ENCODE measurements around the gene CALY. TPM values are rescaled to one million over a fixed set of nuclear protein-coding genes. Genes with fewer than 3 reads are reported as not detected.

The CALY gene
- total RNA-seq, 1 experiment from 2014 or later = not detected

DNA sequence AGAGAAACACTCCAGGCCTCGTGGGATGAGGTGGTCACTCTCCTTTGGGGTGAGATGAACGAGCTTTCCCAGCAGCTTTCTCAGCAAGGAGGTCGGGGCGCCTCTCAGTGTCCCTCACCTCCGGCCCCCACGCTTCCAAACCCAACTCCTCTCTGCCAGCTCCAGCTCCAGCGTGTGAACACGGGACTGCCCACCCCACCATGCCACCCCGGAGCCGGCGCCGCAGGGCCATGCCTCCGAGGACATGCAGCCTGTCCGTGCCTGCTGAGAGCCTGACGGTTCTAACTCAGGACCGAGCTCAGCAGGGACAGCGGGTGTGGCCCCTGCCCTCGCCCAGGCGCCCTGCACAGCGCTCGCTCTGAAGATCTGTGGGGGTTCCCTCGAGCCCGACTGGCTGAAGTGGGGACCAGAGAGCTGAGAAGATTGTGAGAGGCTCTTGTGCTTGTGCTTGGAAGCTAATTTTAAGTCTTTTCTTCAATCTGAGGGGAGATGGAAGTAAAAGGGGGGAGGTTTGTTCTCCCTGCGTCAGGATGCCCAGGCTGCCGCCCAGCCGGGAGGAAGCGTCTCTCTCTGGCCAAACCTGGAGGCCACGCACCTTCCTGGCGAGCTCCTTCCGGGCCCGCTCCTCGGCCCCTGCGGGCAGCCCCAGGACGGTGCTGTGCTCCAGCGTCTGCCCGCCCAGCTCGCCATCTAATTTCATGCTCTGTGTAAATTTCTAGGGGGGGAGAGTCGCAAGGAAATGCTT is 54.9 kb downstream of the CALY start:
- Histone ChIP-seq H3K4me3 (ENCODE audit: low read depth, low read length, poor library complexity, severe bottlenecking) (no peak overlapping the region), H3K36me3 (ENCODE audit: insufficient read depth, low read length, poor library complexity, severe bottlenecking) (peaks cover 33% of the 10 kb centered on the region), H3K27ac (ENCODE audit: low read depth, low read length, poor library complexity, severe bottlenecking) (no peak overlapping the region), H3K9me3 (ENCODE audit: low read depth, low read length, poor library complexity, severe bottlenecking) (no peaks in the 10 kb centered on the region), H3K4me1 (ENCODE audit: insufficient read depth, low read length, poor library complexity, severe bottlenecking) (no peaks in the 10 kb centered on the region), H3K27me3 (replicated peaks; ENCODE audit: insufficient read depth, low read depth, low read length, poor library complexity) (no peaks in the 10 kb centered on the region)
- intact Hi-C loops (cut with micrococcal nuclease; ENCODE audit: unreplicated experiment) = no loop called here
- ChIA-PET POLR2A (ENCODE audit: low non-redundant PET) (no interaction called here), CTCF (no interaction called here)
- BruUV-seq (replicated peaks) = no TSS peak
- TF ChIP-seq, protein P1, sequence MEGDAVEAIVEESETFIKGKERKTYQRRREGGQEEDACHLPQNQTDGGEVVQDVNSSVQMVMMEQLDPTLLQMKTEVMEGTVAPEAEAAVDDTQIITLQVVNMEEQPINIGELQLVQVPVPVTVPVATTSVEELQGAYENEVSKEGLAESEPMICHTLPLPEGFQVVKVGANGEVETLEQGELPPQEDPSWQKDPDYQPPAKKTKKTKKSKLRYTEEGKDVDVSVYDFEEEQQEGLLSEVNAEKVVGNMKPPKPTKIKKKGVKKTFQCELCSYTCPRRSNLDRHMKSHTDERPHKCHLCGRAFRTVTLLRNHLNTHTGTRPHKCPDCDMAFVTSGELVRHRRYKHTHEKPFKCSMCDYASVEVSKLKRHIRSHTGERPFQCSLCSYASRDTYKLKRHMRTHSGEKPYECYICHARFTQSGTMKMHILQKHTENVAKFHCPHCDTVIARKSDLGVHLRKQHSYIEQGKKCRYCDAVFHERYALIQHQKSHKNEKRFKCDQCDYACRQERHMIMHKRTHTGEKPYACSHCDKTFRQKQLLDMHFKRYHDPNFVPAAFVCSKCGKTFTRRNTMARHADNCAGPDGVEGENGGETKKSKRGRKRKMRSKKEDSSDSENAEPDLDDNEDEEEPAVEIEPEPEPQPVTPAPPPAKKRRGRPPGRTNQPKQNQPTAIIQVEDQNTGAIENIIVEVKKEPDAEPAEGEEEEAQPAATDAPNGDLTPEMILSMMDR (conservative IDR thresholded peaks at IDR 0.05; ENCODE audit: low read depth, low read length) = no peak
- DNase-seq (ENCODE audit: low spot score) = no peak

DNA sequence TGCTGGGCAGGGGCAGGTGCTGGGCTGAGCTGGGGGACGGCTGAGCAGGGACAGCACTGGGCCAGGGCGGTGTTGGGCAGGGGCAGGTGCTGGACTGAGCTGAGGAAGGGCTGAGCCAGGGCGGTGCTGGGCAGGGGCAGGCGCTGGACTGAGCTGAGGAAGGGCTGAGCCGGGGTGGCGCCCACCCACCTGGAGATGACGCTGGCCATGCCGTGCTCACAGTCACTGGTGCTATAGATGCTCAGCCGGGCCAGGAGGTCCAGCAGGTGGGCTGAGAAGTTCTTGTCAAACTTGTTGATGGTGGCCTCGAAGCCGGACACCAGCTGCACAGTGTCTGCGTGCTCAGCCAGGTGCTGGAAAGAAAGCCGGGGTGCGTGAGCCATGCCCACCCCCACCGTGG is 55.6 kb downstream of the CALY start:
- H3K27me3 ChIP-seq (replicated peaks; ENCODE audit: insufficient read depth, low read depth, low read length, poor library complexity) = peaks cover 6% of the 10 kb centered on the region
- H3K4me1 ChIP-seq (ENCODE audit: insufficient read depth, low read length, poor library complexity, severe bottlenecking) = no peaks in the 10 kb centered on the region
- no peak for DNase-seq (ENCODE audit: low spot score)
- H3K9me3 ChIP-seq (ENCODE audit: low read depth, low read length, poor library complexity, severe bottlenecking) = no peaks in the 10 kb centered on the region
- TF ChIP-seq EZH2 (IDR thresholded peaks at IDR 0.05; ENCODE audit: borderline replicate concordance, low read depth, low read length, poor library complexity, severe bottlenecking) = no peak
- TF ChIP-seq, protein P1 (conservative IDR thresholded peaks at IDR 0.05; ENCODE audit: low read depth, low read length) = no peak
- BruUV-seq (replicated peaks) = no TSS peak
- intact Hi-C loops (cut with micrococcal nuclease; ENCODE audit: unreplicated experiment) = no loop called here
- POLR2A ChIA-PET (ENCODE audit: low non-redundant PET) = no interaction called here
- H3K4me3 ChIP-seq (ENCODE audit: low read depth, low read length, poor library complexity, severe bottlenecking) = no peak overlapping the region
- CTCF ChIA-PET = no interaction called here
- H3K27ac ChIP-seq (ENCODE audit: low read depth, low read length, poor library complexity, severe bottlenecking) = no peak overlapping the region
- H3K36me3 ChIP-seq (ENCODE audit: insufficient read depth, low read length, poor library complexity, severe bottlenecking) = peaks cover 33% of the 10 kb centered on the region

DNA sequence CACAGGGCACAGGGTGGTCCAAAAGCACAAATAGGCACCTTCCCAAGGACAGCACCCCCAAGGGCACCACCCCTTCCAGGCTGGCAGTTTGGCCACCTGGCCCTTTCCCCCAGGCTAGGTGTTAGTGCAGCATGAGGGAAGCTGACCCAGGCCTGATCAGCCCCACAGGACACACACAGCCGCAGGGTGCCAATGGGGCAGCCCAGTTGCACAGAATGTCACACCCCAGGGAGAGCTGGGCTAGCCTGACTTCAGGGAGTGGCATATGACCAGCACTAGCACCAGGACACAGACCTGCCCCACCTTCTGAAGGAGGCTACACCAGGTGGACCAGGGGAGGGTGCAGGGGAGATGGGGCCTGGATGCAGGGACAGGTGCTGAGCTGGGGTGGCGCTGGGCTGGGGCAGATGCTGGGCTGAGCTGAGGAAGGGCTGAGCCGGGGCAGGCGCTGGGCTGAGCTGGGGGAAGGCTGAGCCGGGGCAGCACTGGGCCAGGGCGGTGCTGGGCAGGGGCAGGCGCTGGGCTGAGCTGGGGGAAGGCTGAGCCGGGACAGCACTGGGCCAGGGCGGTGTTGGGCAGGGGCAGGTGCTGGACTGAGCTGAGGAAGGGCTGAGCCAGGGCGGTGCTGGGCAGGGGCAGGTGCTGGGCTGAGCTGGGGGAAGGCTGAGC is 56.2 kb downstream of the CALY start:
- CTCF ChIA-PET = no interaction called here
- no TSS peak for BruUV-seq (replicated peaks)
- no peak overlapping the region for H3K27ac ChIP-seq (ENCODE audit: low read depth, low read length, poor library complexity, severe bottlenecking)
- H3K27me3 ChIP-seq (replicated peaks; ENCODE audit: insufficient read depth, low read depth, low read length, poor library complexity) = peaks cover 11% of the 10 kb centered on the region
- intact Hi-C loops (cut with micrococcal nuclease; ENCODE audit: unreplicated experiment) = no loop called here
- TF ChIP-seq, protein P1 (conservative IDR thresholded peaks at IDR 0.05; ENCODE audit: low read depth, low read length) = no peak
- no peak for TF ChIP-seq EZH2 (IDR thresholded peaks at IDR 0.05; ENCODE audit: borderline replicate concordance, low read depth, low read length, poor library complexity, severe bottlenecking)
- peaks cover 33% of the 10 kb centered on the region for H3K36me3 ChIP-seq (ENCODE audit: insufficient read depth, low read length, poor library complexity, severe bottlenecking)
- no peaks in the 10 kb centered on the region for H3K9me3 ChIP-seq (ENCODE audit: low read depth, low read length, poor library complexity, severe bottlenecking)
- H3K4me3 ChIP-seq (ENCODE audit: low read depth, low read length, poor library complexity, severe bottlenecking) = no peak overlapping the region
- no peaks in the 10 kb centered on the region for H3K4me1 ChIP-seq (ENCODE audit: insufficient read depth, low read length, poor library complexity, severe bottlenecking)
- POLR2A ChIA-PET (ENCODE audit: low non-redundant PET) = no interaction called here
- DNase-seq (ENCODE audit: low spot score) = no peak
